NOMO-1 treated with dmso at 0.1 percent for 144 hours (cell line): Measurements from ENCODE around the gene TBC1D10A.

Source experiments
- DNase-seq: peaks from one replicate; lab custom pipeline; 2025; ENCODE audit not compliant: unreplicated experiment; lab: John Stamatoyannopoulos, UW

The TBC1D10A gene

DNA sequence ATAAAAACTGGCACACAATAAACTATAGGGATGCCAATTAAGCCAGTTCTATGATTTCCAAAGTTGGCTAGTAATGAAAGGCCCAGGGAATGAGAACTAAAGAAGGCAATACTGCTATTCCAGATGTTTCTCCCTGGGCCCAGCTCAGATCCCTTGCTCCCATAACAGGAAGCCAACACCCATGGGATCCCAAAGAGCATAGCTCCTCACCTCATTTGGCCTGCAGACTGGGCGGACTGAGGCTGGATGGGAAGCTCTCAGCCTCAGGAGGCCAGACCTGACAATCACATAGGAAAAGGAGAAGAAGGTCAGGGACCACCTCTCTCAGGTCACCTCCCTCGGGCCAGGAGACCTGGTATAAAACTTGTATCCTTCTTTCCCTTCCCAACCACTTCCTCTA is 5.3 kb downstream of the TBC1D10A start:
- no peak for DNase-seq

DNA sequence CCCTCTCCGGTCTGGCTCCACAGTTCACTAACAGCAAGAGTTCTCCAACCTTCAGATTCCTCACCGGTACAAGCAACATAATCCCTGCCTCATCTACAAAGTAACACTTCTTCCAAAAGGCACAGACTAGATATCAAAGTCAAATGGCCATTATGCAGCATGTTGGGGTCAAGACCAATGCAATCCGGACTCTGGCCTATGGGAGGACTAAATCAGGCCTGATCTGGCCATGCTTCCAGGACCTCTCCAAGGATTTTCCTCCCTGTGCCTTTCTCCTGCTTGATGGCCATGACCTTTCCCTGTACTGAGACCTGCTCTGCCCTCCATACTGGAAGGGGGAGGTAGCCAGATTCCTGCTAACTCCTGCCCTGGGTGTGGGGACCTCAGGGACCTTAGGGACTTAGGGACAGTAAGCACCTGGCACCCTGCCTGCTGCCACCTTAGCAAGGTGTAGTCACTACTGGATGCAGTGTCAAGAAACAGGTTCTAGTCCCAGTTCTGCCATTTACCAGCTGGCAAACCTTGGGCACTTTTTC is 6.7 kb downstream of the TBC1D10A start:
- no peak for DNase-seq

DNA sequence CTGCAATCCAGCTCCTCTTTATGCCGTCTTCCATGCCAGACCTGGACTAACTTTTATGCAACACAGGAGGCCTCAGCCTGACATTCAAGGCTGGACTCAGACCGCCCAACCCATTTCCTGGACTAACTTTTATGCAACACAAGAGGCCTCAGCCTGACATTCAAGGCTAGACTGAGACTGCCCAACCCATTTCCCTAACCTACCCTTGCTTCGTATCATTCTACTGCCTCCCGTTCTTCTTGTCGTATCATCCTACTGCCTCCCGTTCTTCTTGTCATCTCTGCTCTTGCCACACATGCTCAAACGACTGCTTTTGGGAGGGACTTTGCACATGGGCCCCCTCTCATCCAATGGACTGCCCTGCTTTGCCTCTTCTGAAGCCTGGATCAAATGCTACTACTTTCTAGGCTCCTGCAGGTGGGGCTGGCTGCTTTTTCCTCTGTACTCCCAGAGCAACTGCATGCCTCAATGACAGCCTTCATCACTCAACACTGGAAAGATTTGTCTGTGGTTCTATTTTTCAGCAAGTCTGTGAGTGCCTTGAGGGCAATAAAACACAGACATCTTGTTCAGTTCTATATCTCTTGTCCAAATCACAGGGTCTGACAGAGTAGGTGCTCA is 7.8 kb downstream of the TBC1D10A start:
- no peak for DNase-seq

DNA sequence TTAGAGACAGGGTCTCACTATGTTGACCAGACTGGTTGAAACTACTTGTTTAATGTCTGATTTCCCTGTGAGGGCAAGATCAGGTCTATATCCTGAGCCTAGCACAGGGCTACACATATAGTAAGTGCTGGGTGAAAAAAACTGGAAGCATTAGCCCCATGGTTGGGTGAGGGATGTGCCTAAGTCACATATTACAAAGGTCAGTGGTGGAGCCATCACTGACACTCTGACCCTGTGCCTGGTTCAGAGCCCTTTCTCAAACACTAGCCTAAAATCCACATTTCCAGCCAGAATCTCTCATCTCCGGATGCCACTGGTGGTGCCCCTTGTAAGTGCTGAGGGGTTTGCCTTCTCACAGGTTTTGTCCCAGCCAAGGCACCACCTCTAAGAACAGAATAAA is 9.0 kb downstream of the TBC1D10A start:
- DNase-seq = no peak

DNA sequence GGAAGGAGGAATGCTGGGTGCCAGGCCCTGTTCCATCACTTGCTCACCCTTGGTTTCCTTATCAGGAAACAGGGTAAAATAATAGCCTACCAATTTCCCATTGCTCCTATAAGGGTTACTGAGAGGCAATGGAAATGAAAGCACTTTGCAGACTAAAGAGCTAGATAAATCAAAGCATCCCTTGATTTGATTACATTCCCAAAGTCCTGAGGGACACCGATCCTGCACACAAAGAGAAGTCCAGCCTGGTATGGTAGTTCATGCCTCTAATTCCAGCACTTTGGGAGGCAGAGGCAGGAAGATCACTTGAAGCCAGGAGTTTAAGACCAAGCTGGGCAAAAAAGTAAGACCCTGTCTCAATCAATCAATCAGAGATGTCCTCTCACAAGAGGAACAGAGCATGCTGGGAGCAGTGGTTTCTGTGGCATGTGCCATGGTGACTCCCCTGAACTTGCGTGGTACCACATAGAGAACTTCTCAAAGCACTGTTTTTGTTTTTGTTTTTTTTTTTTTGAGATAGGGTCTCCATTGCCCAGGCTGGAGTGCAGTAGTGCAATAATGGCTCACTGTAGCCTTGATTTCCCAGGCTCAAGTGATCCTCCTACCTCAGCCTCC is 10.7 kb downstream of the TBC1D10A start:
- DNase-seq = no peak

DNA sequence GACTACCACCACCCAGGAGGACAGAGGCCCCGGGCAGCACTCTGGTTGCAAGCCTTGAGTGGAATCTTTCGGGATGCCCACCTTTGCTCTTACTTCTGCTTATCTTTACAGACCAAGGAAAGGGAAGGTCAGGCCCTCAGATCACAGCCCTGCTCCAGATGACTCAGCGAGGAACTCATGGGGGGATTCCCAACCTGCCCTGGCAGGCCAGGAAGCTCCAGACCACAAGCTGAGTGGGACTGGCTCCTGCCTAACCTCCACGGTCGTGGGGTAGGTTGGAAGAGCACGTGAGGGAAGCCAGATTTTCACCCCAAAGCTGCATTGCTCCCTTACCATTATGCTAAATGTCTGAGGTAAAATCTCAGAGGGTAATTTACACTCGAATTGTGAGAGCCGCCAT is 11.8 kb downstream of the TBC1D10A start:
- DNase-seq = no peak

DNA sequence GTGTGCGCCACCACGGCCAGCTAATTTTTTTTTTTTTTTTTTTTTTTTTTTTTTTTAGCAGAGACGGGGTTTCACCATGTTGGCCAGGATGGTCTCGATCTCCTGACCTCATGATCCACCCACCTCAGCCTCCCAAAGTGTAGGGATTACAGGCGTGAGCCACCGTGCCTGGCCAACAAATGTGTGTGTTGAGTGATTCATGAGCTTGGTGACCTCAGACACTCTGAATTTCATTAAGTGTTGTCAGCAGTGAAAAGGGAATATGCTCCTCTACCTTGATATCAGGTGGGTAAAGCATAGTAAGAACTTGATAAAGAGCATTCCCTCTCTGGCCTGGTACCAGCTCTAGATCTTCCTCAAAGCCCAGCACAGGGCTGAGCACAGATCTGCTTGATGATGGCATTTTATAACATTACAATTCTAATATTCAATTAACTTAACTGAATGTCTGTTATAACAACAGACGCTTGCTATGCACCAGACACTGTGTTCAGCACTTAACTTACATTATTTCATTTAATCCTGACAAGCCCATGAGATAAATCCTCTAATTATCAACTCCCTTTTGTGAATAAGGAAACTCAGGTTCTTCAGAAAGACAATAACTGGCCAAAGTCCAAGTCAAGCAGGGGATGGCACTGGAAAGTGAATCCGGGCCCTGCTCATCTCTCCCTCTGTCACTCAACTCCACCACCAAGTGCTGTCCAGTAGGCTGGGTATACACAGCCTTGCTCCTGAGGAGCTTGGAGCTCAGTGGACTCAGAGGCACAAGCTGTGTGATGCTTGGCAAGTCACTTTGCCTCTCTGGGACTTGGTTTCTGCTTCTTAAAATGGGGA is 13.0 kb downstream of the TBC1D10A start:
- no peak for DNase-seq

DNA sequence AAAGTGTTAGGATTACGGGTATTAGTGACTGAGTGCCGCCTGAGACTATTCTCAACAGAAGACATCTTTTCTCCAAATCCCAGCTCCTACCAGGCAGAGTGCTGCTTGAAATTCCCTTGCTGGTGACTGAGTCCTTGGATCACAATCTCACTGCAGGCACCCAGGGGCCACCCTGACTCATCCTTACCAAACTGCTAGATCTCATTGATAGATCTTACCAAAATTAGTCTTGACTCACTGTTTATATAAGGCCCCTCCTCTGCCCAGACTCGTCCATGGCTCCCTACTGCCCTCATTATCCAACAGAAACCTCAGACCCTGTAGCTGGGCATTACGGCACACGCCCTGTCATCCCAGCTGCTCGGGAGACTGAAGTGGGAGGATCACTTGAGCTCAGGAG is 14.7 kb downstream of the TBC1D10A start:
- no peak for DNase-seq

DNA sequence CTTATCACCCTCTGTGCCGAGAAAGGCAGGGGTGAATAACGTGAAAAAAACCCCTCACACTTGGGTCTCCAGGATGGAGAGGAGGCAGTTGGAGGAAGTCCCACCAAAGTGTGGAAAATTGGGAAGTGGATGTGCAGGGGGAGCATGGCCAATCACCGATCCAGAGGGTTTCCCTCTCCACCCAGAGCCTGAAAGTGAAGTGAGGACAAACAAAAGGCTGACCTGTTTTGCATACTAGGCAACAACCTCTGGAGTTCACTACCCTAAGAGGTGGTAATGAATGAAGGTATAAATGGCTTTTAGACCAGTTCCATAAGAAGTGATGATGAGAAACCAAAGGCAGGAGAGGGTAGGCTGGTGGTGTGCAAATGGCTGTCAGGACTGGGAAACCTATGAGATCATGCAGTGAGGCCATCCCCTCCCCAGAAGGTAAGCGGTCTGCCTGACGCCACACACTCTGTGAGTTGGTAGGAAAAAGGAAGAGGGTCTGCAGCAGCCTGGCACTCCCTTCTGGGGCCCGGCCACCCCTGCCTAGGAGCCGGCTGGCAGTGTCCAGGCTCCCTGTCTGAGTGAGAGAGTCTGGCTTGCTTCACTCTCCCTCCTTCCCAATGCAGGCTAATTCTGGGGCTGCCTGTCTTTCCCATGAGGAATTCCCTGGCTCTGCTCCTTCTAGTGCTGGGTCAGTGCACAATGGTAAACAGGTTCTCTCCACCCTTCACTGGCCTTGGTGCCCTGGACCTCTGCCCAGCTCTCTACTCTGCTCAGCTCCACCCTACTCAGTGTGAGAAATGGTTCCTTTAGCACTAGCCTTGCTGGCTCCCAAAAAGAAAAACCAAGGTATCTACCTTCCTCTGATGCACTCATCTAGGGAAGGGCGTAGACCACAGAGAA is 15.6 kb downstream of the TBC1D10A start:
- no peak for DNase-seq

DNA sequence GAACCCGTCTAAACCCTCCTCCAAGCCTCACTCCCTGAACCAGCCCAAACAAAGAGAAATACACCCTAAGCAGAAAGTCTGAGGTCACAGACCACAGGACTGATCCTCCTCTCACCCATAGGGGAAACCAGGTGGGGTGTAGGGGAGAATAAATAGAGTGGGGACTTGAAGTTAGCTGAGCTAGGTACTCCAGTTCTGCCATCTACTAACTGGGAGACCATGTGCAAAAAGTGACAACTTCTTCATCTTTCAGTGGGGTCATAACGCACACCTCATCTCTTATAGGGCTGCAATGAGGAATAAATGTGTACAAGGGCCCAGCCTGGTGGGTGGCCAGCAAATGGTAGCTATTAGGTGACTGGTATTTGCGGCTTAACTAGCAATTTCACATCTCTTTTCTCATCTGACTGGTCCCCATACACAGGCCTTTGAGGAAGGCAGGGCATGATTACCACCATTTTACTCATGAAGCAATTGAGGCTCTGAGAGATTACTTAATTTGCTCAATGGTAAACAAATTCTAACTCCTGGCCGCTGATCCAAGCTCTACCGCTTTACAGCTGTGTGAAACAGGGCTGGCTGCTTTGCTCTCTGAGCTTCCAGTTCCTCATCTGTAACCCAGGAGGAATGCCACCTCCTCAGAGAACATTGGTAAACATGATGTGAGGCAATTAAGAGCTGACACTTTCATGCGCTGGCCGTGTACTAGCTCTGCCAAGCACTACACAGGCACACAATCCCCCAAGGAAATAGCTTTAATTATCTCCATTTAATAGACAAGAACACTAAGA is 16.6 kb downstream of the TBC1D10A start:
- DNase-seq = peak; percentile 70

DNA sequence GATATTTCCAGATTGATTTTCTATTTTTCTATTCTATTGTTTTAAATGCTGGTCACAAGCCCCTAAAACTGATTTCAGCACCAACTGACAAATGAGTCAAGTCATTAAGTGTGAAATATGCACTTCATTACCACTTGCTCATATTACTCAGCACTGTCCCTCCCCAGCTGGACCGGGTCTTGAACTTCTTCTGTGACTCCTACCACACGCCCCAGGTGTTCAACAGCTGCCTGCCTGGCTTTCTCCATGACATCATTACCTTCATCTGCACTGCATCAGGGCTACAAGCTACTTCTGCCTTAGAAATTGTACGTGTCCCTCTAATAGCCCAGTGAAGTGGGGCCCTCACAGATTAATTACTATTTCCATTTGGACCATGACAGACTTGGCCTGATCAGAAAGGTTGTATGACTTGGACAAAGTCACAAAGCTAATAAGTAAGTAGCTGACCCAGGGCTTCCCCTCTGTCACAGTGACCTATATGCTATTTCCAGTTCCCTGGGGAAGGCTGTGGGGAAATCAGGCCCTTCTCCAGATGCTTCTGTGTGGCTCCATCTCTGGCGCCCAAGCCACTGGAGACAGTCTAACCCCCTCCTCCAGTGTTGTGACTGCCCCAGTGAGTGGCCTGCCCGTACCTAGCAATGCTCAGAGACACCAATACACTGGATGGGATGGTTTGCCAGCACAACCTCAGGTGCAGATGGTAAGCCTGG is 18.1 kb downstream of the TBC1D10A start:
- DNase-seq = no peak

DNA sequence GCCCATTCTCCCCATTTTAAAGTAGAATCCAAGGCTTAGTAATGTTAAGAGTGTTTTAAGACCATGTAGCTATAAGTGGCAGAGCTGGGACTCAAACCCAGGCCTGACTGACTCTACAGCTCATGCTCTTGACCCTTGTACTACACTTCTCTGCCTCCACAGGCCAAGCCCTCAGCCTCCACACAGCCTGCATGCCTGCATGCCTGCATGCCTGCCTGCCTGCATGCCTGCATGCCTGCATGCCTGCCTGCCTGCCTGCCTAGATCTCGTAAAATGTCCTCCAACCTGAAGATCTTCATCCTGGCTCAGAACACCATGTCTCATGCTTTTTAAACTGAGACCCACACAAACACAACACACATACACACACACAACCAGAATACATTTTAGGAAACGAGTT is 18.6 kb downstream of the TBC1D10A start:
- no peak for DNase-seq

DNA sequence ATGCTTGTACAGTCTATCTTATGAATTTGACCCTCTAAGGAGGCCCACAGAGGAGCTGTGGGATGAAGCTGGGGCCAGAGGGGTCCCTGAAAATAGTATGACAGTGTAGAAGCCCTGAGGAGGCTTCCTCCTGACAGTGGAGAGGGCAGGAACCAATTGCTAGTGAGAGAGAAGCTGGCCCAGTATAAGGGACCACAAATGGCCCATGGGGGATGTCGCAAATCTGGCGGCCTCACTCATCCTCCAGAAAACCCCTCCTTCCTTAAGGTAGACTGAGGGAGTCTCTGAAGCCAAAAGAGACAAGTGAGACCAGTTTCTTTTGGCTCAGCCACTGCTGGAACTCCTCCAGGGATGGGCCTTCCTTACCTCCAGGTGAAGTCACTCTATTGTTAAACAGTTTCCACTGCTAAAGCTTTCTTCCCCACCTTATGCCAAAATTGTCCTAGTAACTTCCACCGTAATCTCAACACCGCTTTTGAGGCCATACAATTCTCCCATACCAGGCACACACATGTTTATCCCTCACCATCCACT is 19.6 kb downstream of the TBC1D10A start:
- DNase-seq = no peak

DNA sequence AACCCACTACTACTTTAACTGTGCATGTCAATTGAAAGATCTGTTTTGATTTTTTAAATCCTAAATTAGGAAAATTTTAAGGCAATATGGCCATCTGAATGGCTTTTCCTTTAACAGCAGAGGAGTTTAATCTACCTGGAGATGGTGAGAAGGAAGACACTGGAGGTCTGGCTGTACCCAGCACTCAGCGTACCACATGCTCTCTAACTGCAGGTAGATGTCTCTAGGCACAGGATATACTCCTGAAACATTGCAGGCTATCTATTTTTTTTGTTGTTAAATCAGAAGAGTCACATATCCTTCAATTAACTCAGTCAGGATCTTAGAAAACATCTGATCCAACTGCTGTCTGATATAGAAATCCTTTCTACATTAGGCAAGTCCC is 20.1 kb downstream of the TBC1D10A start:
- DNase-seq = no peak

DNA sequence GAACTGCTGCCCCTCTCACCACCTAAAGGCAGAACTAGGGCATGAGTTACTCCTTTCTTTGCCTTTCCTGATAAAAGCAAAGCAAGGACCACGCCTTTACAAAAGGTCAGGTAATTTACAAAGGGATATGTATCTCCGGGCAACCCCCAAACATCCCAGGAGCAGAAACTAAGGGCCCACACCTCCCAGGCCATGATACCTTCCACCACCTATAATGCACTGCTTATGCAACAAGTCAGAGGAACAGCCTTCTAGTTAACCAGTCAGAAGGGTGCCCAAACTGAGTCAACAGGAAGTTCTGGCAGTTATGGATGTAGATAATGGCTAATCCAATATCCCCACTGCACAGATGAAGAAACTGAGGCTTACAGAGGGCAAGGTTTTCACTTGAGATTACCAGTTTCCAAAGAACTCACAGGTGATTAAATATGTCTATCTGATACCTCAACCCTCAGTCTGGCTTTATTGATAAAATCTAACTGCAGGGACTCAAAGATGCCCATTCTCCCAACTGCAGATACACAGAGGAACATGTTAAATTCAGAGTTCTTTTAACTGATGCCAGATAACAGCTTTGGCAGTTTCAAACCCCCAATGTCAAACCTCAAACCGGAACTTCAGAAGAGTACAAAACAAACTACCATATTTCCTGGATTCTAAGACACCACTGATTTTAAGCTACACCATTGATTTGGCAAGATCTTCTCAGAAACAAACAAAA is 20.7 kb downstream of the TBC1D10A start:
- DNase-seq = no peak

DNA sequence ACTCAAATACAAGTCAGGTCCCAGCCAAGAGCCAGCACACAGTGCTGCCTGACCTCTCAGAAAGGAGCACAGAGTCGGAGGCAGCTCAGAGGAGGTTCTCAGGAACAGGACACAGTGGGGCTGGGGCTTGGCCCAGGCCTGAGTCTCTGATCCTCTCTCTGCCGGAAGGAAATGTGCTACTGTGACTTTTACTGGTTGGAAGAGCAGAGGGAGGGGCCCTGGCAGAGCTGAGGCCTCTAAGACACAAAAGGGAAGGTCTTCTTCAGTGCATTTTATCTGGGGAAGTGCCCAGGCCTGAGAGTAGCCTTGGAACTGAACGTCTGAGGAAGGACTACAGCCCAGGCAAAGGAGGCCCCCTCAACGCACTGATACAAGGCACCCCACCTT is 21.2 kb downstream of the TBC1D10A start:
- peak; percentile 87 for DNase-seq

DNA sequence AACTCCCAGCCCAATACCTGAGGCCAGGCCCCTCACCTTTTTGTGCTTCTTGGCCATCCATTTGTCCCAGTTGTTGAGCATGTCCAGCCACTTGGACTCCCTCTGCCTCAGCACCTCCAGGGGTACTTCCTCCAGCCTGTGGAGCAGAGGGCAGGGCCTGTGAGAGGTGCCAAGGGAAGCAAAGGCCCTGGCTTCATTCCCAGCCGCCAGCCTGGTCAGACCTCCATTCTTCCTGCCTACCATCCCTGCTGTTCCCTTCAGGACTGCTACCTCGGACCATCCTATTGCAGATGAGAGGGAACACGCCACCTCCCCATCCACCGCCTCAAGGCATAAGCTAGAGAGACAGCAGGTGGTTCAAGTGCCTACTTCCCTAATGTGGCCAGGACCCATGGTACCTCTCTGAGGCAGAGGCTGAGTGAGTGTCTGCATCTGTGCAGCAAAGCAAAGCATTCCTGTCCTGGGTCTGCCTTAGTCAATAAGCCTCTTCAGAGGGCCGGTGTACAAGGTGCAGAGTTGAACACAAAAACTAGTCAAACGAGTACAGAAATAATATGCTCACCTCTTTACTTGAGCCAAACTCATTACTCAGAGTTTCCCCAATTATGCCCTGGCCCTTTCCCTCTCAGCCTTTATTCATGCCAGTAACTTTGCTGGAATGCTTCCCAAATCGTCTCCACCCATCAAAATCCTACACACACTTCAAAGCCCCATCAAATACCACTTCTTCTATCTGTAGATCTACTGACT is 22.1 kb downstream of the TBC1D10A start:
- no peak for DNase-seq

DNA sequence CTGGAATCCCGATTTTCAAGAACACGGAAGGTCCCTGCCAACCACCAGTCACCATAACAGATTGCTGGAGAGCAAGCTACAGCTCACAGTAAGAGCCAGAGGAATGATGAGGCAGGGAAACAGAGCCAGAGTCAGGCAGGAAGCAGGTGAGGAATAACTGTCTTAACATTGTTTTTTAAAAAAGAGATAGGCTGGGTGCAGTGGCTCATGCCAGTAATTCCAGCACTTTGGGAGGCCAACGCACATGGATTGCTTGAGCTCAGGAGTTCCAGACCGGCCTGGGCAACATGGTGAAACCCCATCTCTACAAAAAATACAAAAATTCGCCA is 24.0 kb downstream of the TBC1D10A start:
- DNase-seq = no peak
